Tibial artery (tissue), 4 donors: ENCODE data around the gene KRTAP5-1.
"Not testable (repeated sequence)": the region's sequence is repeated elsewhere in the genome, so short reads cannot be mapped to it uniquely, and the experiment has no call there.

Source experiments
- DNase-seq, 2 donors: peaks; one replicate each; pipeline ENCODE4 v3.0.0-alpha.2; 2019
- H3K27ac ChIP-seq, 2 donors: fragments of 200-600 bp; sonication (generic) in 1 of 2; 1 replicate in 1 of 2; 2 replicates in 1 of 2; pipeline ENCODE4 v1.5.1; 2018 to 2019; ENCODE audit warnings: mild to moderate bottlenecking in 1 of 2
- H3K27me3 ChIP-seq, 2 donors: fragments of 200-600 bp; sonication (generic) in 1 of 2; one replicate each; pipeline versions ENCODE4 v1.5.1 to v1.6.0; 2016 to 2019
- H3K36me3 ChIP-seq, 3 donors: fragments of 200-600 bp; sonication (generic) in 2 of 3; one replicate each; pipeline ENCODE4 v1.5.1; 2016 to 2019; ENCODE audit warnings: mild to moderate bottlenecking in 2 of 3
- H3K4me1 ChIP-seq, 4 donors: fragments of 200-600 bp; sonication (generic) in 2 of 4; 1 replicate in 3 of 4; 2 replicates in 1 of 4; pipeline ENCODE4 v1.5.1; 2016 to 2019
- H3K4me3 ChIP-seq, 2 donors: fragments of 200-600 bp; sonication (generic) in 1 of 2; 1 replicate in 1 of 2; 2 replicates in 1 of 2; pipeline ENCODE4 v1.5.1; 2018 to 2019; ENCODE audit warnings: mild to moderate bottlenecking in 2 of 2
- H3K9me3 ChIP-seq, 3 donors: fragments of 200-600 bp; sonication (generic) in 1 of 3; one replicate each; pipeline ENCODE4 v1.5.1; 2016 to 2019
- CTCF ChIP-seq, 2 experiments: fragments of 200-600 bp in 1 of 2; fragments of 450-650 bp in 1 of 2; IDR thresholded peaks; one replicate each; pipeline ENCODE4 v1.5.1; 2017 to 2019; ENCODE audit warnings: antibody characterized with exemption in 2 of 2, mild to moderate bottlenecking in 1 of 2, moderate library complexity in 1 of 2
- intact Hi-C: fragments of 100-400 bp; cut with DNase I; formaldehyde crosslinking; loops from one replicate; pipeline ENCODE4 v1.15.0; 2023; ENCODE audit warnings: low total_unique reads

The KRTAP5-1 gene, protein sequence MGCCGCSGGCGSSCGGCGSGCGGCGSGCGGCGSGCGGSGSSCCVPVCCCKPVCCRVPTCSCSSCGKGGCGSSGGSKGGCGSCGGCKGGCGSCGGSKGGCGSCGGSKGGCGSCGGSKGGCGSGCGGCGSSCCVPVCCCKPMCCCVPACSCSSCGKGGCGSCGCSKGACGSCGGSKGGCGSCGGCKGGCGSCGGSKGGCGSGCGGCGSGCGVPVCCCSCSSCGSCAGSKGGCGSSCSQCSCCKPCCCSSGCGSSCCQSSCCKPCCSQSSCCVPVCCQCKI

DNA sequence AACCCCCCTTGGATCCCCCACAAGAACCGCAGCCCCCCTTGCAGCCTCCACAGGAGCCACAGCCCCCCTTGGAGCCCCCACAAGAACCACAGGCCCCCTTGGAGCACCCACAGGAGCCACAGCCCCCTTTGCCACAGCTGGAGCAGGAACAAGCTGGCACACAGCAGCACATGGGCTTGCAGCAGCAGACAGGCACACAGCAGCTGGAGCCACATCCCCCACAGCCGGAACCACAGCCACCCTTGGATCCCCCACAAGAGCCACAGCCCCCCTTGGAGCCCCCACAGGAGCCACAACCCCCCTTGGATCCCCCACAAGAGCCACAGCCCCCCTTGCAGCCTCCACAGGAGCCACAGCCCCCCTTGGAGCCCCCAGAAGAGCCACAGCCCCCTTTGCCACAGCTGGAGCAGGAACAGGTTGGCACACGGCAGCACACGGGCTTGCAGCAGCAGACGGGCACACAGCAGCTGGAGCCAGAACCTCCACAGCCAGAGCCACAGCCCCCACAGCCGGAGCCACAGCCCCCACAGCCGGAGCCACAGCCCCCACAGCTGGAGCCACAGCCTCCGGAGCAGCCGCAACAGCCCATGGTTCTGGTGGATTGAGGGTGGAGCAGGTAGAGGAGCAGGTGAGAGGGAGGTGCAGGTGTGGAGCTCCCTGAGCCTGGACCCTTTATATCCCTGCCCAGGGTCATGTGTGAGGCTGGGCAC, at the start of gene KRTAP5-1:
Gene KRTAP5-1 (minus strand): TSS at position 623 of the 710 bp plus-strand sequence. CDS start 34 bp downstream, at position 589.
- H3K27ac ChIP-seq, H3K4me3 ChIP-seq, H3K9me3 ChIP-seq, H3K4me1 ChIP-seq, intact Hi-C loops, H3K27me3 ChIP-seq, H3K36me3 ChIP-seq: not testable (repeated sequence)
- DNase-seq = peak in 1 of 2 donors; percentile 31

DNA sequence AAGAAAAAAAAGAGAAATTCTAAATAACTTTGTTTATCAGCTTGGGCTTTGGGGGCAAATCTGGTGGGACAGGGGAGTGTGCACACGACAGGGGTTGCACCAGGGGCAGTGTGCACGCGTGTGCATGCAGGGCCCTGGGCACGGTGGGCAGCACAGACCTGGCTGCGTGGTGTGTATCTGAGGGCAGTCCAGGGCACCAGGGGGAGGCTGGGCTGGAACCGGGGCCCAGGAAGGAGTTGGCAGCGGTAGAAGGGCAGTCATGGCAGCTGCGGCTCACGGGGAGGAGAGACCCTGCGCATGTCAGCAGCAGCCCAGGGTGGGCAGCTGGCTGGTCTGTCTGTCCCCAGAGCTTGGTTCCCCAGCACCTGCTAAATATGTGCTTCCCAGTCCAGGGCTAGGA, 48.8 kb upstream of the KRTAP5-1 start:
- Histone ChIP-seq H3K4me3 (no peak overlapping the region), H3K9me3 (no peaks in the 10 kb centered on the region), H3K36me3 (no peaks in the 10 kb centered on the region), H3K4me1 (no peaks in the 10 kb centered on the region), H3K27ac (no peak overlapping the region), H3K27me3 (peaks cover 0 to 62% of the 10 kb centered on the region in 2 donors)
- intact Hi-C loops = no loop called here
- TF ChIP-seq CTCF (IDR thresholded peaks at IDR 0.05) = no peak
- DNase-seq = no peak

GRCh38 chr11:1632053-1632714, 47.1 kb upstream of the KRTAP5-1 start:
- intact Hi-C loops = no loop called here
- no peak for TF ChIP-seq CTCF (IDR thresholded peaks at IDR 0.05)
- H3K36me3 ChIP-seq = no peaks in the 10 kb centered on the region
- no peak for DNase-seq
- H3K27ac ChIP-seq = no peak overlapping the region
- peaks cover 0 to 70% of the 10 kb centered on the region in 2 donors for H3K27me3 ChIP-seq
- no peaks in the 10 kb centered on the region for H3K9me3 ChIP-seq
- H3K4me1 ChIP-seq = no peaks in the 10 kb centered on the region
- no peak overlapping the region for H3K4me3 ChIP-seq

DNA sequence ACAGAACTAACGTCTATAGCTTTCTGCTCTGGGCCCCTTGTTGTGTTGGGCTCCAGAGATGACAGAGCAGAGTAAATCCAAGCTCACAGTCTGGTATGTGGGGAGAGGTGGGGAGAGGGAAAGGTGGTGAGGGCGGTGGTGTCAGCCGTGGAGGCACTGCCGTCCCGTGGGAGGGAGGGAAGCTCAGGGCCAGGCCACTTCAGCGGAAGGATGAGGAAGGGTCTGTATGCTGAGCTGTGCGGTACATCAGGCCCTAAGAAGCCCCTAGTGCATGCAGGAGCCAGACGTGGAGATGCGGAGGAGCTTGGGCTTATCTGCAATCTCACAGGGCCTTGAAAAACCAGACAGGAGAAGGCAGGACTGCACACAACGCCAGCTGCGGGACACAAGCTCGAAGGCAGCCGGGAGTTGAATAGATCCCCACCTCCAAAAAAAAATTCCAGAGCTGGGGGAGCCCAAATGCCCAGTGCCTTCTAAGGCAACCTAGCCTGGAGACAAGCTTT, 46.0 kb upstream of the KRTAP5-1 start:
- no peak for TF ChIP-seq CTCF (IDR thresholded peaks at IDR 0.05)
- DNase-seq = no peak
- no peaks in the 10 kb centered on the region for H3K9me3 ChIP-seq
- intact Hi-C loops = no loop called here
- H3K36me3 ChIP-seq = no peaks in the 10 kb centered on the region
- peaks cover 0 to 70% of the 10 kb centered on the region in 2 donors for H3K27me3 ChIP-seq
- no peak overlapping the region for H3K4me3 ChIP-seq
- H3K27ac ChIP-seq = no peak overlapping the region
- no peaks in the 10 kb centered on the region for H3K4me1 ChIP-seq

DNA sequence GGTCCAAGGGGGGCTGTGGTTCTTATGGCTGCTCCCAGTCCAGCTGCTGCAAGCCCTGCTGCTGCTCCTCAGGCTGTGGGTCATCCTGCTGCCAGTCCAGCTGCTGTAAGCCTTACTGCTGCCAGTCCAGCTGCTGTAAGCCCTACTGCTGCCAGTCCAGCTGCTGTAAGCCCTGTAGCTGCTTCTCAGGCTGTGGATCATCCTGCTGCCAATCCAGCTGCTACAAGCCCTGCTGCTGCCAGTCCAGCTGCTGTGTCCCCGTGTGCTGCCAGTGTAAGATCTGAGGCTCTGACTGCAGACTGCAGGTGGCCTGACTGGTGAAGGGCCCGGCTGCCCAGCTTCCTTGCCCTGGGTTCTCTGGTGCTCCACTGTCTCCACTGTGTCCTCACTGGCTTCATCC, 45.2 kb upstream of the KRTAP5-1 start:
- Histone ChIP-seq H3K27ac (no peak overlapping the region), H3K9me3 (no peaks in the 10 kb centered on the region), H3K4me1 (no peaks in the 10 kb centered on the region), H3K36me3 (no peaks in the 10 kb centered on the region), H3K27me3 (peaks cover 0 to 68% of the 10 kb centered on the region in 2 donors), H3K4me3 (no peak overlapping the region)
- no peak for TF ChIP-seq CTCF (IDR thresholded peaks at IDR 0.05)
- no peak for DNase-seq
- intact Hi-C loops = no loop called here
